CD4-positive, alpha-beta T cell treated with Interferon alpha-2 for 1 hour (primary cell): Measurements from ENCODE around the gene TMEM17.
"Not testable (repeated sequence)": the region's sequence is repeated elsewhere in the genome, so short reads cannot be mapped to it uniquely, and the experiment has no call there.

ENCODE experiments used
- DNase-seq, 2 donors: peaks; one replicate each; pipeline ENCODE4 v3.0.0-alpha.2; 2020 to 2022

Gene TMEM17, protein sequence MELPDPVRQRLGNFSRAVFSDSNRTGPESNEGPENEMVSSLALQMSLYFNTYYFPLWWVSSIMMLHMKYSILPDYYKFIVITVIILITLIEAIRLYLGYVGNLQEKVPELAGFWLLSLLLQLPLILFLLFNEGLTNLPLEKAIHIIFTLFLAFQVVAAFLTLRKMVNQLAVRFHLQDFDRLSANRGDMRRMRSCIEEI

DNA sequence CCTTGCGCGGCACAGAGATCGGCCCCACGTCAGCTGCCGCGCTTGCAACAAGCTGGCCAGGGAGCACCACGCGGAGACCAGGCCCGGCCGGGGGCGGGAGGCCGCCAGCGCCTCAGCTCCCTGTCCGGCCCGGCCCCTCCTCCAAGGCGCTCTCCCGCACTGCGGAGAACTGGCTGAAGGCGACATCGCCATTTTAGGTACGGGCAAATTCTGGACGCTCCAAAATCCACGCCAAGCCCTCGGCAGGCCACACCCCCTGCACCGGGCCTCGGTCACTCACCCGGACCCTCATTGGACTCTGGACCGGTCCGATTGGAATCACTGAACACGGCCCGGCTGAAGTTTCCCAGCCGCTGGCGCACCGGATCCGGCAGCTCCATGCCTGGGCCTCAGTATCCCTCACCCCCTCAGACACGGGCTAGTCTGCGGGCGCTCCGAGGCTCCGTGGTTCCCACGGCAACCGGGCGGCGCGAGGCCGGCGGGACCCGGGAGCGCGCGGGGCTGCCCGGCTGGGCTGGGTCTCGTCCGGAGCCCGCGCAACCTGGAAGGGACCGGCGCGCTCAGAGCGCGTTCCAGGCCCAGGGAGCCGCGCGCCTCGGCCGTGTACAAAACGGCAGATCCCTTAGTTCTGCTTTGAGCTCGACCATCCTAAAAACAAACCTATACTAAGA lies at the start of gene TMEM17:
Gene TMEM17 (minus strand): TSS at position 446 of the 671 bp plus-strand sequence. CDS start 66 bp downstream, at position 380.
- DNase-seq: peak; percentile 31 to 46

DNA sequence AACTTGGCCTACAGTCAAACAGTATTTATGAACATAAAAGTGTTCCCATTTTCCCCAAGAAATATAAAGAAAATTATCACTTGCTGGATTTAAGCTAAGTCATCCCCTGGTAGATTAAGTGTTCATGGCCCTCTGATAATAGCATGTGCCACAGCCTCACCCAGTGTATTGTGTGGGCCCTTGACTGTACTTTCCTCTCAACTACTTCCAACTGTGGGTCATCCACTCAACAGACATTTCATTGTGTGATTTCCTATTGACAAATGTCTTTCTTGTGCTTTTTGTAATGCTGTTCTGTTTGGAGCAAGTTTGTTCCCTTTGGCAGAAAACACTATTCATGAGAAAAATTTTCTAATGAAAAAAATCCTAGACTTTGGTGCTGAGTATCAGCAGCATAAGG lies 48.4 kb upstream of the TMEM17 start:
- DNase-seq: no peak

DNA sequence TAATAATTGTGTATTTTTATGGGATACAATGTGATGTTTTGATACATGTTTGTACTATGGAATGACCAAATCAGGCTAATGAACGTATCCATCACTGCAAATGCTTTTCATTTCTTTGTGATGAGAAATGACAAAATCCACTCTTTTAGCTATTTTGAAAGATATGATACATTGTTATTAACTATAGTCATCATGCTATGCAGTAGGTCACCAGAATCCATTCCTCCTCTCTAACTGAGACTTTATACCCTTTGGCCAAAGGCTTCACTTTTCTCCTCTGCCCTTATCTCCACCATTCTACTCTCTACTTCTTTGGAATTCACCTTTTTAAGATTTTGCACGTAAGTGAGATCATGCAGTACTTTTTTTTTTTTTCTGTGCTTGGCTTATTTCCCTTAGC lies 44.5 kb upstream of the TMEM17 start:
- DNase-seq: no peak

DNA sequence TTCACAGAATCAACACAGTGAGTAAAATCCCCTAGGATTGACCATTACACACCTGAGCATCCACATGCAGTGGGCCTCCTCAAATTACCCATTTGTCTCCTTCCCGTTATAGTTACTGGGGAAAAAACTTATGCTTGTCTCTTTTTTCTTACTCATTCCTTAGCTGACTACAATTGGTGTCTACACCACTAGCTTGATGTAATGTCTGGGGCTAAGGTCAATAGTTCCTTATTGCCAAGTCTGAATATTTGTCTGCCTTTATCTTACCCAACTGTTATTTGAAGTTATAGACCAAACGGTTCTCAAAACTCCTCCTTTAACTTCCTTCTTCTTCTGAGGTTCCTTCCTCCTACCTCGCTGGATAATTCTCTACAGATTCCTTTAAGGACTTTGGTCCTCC lies 41.9 kb upstream of the TMEM17 start:
- DNase-seq: no peak

DNA sequence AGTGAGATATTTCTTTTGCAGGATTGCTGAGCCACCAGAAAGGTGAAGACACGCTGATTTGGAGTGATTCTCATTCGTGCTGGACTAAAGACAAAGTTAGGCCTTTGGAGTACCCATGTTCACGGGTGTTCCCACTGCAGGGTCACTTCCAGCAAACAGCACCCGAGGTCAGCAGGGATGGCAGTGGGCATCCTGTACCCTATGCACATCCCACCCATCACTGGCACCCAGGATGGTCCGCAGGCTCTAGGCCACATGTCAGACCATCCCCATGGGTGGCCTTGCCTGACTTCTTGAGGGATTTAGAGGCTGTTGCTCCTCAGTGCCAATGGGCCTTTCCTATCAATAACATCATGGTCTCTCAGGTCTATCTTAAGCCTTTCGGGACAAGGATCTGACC lies 39.3 kb upstream of the TMEM17 start:
- no peak for DNase-seq

DNA sequence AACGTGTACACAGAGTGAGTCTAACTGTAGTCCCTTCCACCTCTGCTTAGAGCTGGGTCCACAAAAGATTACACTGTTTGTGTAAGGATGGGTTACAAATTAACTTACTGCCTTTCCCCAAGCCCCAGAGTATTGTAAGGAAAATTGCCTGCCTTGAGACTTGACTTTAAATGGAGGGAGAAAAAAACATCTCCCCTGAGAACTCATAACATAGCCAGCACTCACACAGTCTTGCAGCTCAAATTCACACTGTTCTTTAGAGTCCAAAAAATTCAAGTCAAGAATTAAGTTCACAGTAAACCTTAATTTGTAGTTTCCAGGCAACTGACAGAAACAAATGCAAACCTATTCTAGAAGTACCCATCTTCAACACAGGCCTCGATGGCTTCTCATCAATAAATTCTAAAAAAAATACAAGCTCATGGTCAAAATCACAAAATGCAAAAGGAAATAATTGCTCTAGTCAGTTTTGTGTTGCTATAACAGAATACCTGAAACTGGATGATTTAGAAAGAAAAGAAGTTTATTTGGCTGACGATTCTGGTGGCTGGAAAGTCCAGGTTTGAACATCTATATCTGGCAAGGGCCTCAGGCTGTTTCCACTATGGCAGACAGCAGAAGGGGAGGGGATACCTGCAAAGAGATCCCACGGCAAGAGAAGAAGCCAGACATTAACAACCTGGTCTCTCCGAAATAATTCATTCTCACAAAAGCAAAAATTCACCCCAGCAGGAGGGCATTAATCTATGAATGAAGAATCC lies 34.6 kb upstream of the TMEM17 start:
- DNase-seq: no peak

DNA sequence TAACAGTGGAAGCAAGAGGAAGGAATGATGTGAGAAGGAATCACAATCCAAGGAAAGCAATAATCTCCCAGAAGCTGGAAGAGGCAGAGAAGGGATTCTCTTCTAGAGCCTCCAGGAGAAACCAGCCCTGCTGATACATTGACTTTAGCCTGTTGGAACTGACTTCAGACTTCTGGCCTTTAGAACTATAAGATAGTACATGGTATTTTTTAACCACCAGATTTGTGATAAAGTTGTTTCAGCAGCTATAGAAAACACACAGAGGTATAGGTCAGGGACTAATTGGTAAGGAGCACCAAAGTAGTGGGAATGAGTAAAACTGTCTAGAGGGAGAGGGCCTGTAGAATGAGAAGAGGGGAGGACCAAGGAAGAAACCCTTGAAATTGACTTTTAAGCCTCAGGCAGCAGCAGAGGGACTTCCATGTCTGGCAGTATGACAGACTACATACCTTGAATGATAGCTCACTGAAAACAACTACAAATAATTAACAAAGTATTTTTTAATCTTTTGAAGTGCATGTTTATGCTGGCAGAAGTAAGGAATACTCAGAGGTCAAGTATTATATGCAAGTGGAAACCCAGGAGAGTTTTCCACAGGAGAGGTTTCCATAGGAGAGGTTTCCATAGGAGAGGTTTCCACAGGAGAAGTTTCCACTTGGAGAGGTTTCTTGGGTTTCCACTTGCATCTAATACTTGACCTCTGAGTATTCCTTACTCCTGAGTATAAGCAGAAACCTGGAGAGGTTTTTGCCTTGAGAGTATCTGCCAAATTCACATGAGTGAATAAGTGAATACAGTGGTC lies 33.8 kb upstream of the TMEM17 start:
- no peak for DNase-seq

DNA sequence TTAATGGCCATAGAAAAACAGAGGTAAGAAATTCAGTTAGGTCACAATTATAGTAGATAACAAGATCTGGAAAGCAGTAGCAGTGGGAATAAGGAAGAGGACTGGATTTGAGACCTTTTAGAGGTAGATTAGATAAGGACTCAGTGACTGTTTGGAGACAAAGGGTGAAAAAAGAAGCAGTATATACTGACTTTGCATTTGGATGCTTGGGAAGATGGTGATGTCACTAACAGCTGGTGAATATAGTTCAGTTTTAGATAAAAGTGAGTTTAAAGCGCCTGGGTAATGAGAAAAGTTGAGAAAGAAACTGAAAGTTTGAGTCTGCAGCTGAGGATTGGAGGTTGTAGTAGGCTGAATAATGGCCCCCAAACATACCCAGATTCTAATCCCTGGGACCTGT lies 32.8 kb upstream of the TMEM17 start:
- DNase-seq: no peak

DNA sequence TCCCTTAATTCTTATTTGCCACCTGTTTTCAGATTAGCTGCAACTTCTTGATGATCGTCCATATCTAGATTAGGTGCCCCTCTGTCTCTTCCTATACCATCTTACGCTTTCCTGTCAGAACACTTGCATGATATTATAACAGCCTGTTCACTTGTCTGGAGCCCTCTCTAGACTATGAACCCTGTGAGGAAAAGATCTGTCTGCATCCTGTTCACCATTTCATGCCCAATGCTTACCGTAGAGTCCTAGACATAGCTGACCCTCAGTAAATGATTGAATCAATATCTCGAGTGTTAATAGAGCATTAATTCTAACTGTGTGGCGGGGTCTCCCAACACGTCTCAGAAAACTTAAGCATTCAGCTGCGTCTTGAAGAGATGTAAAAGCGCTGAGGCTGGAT lies 31.8 kb upstream of the TMEM17 start:
- no peak for DNase-seq

DNA sequence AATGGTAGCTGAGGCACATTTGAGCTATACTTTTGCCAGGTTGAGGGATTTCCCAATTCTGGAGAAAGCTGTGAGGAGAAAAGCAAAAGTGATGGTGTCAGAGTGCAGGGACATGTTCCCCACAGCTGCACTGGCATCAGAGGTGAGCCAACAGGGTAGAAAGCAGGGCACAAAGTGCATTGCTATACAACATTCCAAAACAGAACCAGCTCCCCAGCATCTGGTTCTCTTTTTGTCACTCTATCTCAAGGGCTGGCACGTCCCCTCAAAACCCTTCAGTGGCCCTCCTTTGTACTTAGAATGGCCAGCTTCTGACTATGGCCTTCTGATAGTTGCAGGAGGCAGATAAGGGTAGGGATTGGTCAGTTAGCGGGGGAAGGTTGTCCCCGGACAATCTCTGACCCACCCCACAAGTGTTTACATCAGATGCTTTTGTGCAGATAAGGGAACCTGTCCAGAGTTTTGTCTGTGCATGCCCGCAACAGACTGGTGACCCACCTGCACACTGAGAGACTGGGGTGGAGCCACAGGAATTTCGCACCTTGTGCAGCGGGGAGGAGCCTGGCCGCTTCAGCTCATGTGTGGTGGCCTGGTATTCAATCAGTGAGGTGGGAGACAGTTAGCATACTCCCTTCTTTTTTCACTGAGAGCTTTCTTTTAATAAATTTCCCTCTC lies 31.0 kb upstream of the TMEM17 start:
- DNase-seq: no peak

DNA sequence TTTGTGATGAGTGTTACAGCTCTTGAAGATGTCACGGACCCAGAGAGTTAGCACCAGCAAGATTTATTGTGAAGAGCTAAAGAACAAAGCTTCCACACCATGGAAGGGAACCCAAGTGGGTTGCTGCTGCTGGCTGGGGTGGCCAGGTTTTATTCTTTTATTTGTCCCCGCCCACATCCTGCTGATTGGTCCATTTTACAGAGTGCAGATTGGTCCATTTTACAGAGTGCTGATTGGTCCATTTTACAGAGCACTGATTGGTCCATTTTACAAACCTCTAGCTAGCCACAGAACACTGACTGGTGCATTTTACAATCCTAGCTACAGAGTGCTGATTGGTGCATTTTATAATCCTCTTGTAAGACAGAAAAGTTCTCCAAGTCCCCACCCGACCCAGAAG lies 29.5 kb upstream of the TMEM17 start:
- DNase-seq: not testable (repeated sequence)

DNA sequence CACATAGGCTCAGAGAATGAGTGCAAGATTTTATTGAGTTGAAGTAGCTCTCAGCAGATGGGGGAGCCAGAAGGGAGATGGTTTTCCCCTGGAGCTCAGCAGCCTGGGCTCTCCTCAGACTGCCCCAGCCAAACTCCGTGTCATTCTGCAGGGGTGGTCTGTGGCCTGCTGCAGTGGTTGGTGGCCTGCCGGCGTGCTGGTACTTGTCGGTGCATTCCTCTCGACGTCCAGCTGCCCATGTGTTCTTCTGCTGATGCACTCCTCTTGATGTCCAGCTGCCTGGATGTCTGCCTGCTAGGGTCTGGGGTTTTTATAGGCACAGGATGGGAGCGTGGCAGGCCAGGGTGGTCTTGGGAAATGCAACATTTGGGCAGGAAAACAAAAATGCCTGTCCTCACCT lies 25.6 kb upstream of the TMEM17 start:
- no peak for DNase-seq

DNA sequence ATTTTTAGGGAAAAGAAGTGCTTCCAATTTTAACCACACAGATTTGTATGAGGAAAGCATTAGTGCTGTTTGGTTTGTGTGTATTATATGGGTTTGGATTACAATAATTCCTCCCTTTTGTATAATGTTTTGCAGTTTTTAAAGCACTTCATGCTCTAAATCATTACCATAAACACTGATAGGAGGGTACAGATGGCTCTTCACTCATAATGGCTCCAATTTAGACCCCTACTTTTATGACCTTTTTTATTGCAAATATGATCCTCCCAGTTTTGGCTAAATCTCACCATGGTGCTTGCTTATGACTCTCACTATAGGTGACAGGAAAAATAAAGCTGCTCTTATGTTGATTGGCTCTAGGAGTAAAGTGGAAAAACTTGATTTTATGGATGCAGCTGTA lies 23.8 kb upstream of the TMEM17 start:
- DNase-seq: no peak

DNA sequence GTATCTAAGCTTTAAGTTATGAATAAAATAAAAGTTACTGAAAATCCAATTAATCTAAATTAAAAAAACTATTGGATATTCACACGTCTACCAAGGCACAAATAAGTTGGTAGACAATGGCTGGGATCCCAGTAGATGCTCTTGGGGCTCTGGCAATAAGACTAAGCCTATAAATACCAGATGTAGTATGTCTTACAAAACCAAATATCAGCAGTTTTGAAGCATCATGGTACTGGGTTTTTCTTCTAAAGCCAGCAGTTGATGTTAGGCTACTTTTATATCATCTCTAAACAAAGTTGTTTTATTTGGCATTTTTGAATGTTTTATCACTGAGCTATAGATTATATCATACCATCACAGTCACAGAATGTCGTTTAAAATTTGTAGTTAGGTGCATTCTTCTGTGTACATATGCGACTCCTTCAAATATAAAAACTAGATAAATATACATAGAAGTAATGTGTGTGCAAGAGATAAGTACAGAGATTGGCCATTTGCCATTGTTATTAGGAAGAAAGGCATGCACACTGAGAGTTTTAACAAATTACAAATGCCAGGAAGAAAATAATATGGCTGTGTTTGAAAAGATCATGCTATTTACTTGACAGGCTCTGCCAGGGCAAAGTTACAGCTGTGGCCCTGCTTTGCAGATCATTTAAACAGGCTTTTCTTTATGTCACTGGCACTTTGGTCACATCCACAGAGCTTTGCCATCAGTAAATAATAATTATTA lies 21.6 kb upstream of the TMEM17 start:
- no peak for DNase-seq

DNA sequence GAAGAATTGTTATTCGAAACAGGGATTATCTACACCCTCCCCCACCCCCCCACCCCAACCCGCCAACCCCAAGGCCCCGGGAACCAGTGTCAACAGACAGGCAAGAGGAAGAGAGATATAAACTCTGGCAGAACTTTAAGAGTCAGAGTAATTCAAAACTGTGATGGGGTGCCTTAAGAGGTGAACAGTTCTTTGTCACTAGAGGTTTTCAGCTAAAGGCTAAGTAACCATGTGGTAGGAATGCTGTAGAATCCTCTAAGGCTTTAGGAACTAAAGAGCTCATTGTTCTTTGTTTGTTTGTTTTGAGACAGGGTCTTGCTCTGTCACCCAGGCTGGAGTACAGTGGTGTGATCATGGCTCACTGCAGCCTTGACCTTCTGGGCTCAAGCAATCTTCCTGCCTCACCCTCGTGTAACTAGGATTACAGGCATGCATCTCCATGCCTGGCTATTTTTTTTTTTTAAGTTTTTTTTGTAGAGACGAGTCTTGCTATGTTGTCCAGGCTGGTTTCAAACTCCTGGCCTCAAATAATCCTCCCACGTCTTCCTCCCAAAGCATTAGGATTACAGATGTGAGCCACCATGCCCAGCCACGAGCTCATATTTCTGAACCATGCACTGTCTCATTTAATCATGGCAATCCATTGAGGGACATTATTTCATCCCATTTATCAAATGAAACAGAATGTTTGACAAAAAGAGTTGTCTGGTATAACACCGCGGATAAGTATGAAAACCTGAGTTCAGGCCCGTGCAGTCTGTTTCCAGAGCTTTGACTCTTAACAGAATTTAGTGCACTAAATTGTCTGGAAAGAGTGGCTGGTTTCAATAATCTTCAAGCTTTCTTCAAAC lies 20.8 kb upstream of the TMEM17 start:
- DNase-seq: no peak

DNA sequence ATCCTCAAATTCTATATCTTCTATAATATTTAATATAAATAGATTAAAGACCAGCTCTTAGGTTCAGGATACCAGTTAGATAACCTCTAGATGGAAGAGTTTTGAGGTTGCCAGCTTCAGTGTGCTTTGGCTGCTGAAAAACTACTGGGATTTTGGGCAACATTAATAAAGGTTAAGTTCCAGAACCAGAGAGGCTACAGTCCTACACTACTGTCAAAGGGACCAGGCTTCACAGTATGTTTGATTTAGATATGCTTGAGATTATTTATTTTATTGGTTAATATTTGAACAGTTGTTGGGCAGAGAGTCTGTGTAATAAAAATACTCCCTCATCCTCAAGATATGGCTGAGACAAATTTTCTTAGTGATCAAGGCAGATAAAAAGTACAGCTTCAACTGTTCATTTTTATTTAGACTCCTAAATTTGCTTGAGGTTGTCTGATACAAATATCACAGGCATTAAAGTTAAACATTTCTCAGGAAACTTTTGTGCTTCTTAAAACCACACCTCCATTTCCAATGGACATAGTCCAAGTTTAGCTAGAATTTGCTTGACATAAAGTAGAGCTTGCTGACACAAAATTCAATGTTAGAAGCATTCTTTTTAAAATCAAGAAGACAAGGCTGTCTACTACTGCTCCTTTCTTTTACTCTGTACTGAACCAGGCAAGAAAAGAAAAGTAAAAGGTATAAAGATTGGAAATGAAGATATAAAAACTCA lies 19.7 kb upstream of the TMEM17 start:
- DNase-seq: no peak

DNA sequence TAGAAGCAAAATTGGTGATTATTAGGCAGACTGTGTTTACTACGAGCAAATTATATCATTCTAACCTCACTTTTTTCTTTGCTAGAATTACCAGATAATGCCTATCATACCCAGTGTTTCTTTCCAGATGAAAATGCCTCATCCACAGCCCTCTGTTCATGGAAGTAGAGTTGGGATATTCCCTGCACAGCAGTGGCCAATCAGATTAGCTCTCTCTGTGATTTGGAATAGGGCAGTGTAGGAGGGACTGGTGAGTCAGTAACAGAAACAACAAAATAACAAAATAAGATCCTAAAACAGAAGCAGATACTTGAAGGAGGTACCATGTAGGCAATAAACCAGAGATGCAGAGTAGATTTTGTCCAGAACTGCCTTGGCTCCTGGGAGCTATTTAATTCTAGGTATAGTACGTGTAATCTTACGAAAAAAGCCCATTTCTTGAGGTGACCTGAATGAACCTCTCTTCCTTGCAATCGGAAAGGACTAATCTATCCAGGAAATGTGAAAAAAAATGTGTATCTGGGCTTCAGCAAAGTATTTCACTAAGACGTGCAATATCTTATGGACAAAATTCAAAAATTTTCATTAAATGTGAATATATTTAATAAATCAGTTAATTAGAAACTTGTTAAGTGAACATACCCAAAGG lies 18.4 kb upstream of the TMEM17 start:
- no peak for DNase-seq

DNA sequence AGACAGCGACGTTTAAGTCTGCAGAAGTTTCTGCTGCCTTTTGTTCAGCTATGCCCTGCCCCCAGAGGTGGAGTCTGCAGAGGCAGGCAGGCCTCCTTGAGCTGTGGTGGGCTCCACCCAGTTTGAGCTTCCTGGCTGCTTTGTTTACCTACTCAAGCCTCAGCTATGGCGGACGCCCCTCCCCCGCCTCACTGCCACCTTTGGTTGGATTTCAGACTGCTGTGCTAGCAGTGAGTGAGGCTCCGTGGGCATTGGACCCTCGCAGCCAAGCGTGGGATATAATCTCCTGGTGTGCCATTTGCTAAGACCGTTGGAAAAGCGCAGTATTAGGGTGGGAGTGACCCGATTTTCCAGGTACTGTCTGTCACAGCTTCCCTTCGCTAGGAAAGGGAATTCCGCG lies 15.1 kb upstream of the TMEM17 start:
- not testable (repeated sequence) for DNase-seq

DNA sequence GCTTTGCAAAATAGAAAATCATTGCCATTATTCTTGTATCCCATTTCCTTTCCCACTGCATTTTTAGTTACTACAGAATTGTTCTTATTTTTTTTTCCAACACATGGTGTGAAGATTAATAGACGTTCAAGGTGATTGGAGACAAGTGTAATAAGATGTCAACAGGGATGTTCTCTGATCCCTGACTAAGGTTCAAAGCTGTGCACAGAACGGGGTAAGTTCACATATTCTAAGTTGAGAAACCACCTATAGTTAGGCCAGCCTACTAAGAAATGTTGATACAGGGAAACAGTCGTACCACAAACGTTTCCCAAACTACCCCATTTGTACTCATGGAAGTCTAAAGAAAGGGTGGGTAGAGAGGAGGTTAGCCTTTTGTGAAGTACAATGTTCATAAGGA lies 6.4 kb upstream of the TMEM17 start:
- DNase-seq: no peak

DNA sequence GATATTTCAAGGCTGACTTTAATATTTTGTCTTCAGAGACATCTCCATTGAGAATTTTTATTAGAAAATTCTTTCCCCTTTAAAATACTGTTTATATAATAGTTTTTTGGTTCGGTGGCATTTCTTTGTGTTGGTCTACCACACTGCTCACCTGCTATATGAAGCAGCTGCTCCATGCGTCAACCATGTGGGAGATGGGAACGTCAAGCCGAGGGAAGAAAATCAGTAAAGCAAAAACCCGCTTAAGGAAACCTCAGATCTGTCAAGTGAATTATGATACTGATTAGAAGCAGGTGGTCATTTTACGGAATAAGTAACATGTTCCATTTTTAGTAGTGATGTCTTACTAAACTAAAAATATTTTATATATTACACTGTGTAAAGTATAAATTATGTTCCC lies 5.6 kb upstream of the TMEM17 start:
- no peak for DNase-seq
